Osteocyte (in vitro differentiated cells): ENCODE measurements around the gene PTPRG. TPM values are rescaled to one million over a fixed set of nuclear protein-coding genes. Genes with fewer than 3 reads are reported as not detected.

Source experiments
- DNase-seq: peaks from one replicate; pipeline ENCODE4 v3.0.0; 2021; ENCODE audit warnings: mixed read lengths; ENCODE audit not compliant: unreplicated experiment; ENCODE audit errors: extremely low spot score
- H3K27ac Mint-ChIP-seq: one replicate; pipeline ENCODE4 v1.8.0; 2021; ENCODE audit warnings: mild to moderate bottlenecking, mixed read lengths; ENCODE audit not compliant: unreplicated experiment
- H3K27me3 Mint-ChIP-seq: one replicate; pipeline ENCODE4 v1.8.0; 2021; ENCODE audit warnings: mixed read lengths; ENCODE audit not compliant: unreplicated experiment
- H3K36me3 Mint-ChIP-seq: one replicate; pipeline ENCODE4 v1.8.0; 2021; ENCODE audit warnings: mixed read lengths; ENCODE audit not compliant: unreplicated experiment
- H3K4me1 Mint-ChIP-seq: one replicate; pipeline ENCODE4 v1.8.0; 2021; ENCODE audit warnings: mixed read lengths; ENCODE audit not compliant: unreplicated experiment
- H3K4me3 Mint-ChIP-seq: one replicate; pipeline ENCODE4 v1.8.0; 2021; ENCODE audit warnings: mild to moderate bottlenecking, moderate library complexity, mixed read lengths; ENCODE audit not compliant: unreplicated experiment
- H3K9me3 Mint-ChIP-seq: one replicate; pipeline ENCODE4 v1.8.0; 2021; ENCODE audit warnings: mixed read lengths; ENCODE audit not compliant: unreplicated experiment
- total RNA-seq: library from RNA; stranded (reverse); gene quantifications from 2 replicates; pipeline ENCODE4 v1.2.1, GENCODE V29; 2021
- TF ChIP-seq, protein P1 (sequence below): fragments of 200-600 bp; sonication (generic); IDR thresholded peaks from 2 replicates; pipeline ENCODE4 v1.5.0; 2021; ENCODE audit warnings: antibody characterized with exemption, mild to moderate bottlenecking, moderate library complexity

PTPRG gene
- total RNA-seq, 1 donor from 2014 or later: 48.1 TPM

DNA sequence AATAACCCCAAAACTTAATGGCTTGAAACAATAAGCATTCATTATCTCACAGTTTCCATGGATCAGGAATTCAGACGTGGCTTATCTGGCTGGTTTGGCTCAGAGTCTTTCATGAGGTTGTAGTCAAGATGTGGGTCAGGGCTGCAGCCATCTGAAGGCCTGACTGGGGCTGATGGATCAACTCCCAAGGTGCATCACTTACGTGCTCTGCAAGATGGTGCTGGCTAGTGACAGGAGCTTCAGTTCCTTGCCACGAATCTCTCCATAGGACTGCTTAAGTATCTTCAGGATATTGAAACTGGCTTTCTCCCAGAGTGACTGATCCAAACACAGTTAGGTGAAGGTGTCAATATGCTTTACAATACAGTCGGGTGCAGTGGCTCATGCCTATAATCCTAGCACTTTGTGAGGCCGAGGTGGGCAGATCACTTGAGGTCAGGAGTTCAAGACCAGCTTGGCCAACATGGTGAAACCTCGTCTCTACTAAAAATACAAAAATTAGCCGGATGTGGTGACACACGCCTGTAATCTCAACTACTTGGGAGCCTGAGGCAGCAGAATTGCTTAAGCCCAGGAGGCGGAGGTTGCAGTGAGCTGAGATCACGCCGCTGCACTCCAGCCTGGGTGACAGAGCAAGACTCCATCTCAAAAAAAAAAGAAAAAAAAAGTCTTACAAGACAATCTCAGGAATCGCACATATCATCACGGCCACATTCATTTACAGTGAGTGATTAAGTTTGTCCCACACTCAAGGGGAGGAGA lies 28.5 kb upstream of the PTPRG start:
- Mint-ChIP-seq H3K27me3 (peaks cover 20% of the 10 kb centered on the region), H3K9me3 (no peaks in the 10 kb centered on the region)
- TF ChIP-seq, protein P1, sequence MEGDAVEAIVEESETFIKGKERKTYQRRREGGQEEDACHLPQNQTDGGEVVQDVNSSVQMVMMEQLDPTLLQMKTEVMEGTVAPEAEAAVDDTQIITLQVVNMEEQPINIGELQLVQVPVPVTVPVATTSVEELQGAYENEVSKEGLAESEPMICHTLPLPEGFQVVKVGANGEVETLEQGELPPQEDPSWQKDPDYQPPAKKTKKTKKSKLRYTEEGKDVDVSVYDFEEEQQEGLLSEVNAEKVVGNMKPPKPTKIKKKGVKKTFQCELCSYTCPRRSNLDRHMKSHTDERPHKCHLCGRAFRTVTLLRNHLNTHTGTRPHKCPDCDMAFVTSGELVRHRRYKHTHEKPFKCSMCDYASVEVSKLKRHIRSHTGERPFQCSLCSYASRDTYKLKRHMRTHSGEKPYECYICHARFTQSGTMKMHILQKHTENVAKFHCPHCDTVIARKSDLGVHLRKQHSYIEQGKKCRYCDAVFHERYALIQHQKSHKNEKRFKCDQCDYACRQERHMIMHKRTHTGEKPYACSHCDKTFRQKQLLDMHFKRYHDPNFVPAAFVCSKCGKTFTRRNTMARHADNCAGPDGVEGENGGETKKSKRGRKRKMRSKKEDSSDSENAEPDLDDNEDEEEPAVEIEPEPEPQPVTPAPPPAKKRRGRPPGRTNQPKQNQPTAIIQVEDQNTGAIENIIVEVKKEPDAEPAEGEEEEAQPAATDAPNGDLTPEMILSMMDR: no peak

DNA sequence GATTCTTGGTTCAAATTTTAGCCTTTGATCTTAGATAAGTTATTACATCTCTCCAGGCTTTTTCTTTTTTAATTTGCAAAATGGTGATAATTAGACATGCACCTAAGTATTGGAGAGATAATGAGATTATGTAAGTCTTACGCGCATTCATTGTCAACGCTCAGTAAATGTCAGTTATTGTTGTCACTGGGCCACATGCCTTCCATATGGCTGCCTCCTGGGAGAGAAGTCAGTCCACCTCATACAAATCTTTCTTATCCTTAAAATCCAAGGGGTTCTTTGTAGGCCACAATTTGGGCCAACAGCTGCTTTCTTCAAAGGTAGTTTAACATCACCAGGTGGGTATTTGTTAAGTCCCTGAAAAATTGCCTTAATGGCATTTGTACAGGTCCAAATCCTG lies 25.5 kb upstream of the PTPRG start:
- H3K27me3 Mint-ChIP-seq: peaks cover 20% of the 10 kb centered on the region
- TF ChIP-seq, protein P1: no peak
- no peak overlapping the region for H3K27ac Mint-ChIP-seq
- no peak for DNase-seq
- no peaks in the 10 kb centered on the region for H3K36me3 Mint-ChIP-seq
- no peaks in the 10 kb centered on the region for H3K9me3 Mint-ChIP-seq
- H3K4me1 Mint-ChIP-seq: peaks cover 10% of the 10 kb centered on the region
- H3K4me3 Mint-ChIP-seq: no peak overlapping the region

More for the DNA sequence above, 28.5 kb upstream of the PTPRG start:
- no peak for DNase-seq
- H3K27ac Mint-ChIP-seq: no peak overlapping the region
- H3K4me1 Mint-ChIP-seq: peaks cover 10% of the 10 kb centered on the region
- H3K36me3 Mint-ChIP-seq: no peaks in the 10 kb centered on the region
- no peak overlapping the region for H3K4me3 Mint-ChIP-seq

DNA sequence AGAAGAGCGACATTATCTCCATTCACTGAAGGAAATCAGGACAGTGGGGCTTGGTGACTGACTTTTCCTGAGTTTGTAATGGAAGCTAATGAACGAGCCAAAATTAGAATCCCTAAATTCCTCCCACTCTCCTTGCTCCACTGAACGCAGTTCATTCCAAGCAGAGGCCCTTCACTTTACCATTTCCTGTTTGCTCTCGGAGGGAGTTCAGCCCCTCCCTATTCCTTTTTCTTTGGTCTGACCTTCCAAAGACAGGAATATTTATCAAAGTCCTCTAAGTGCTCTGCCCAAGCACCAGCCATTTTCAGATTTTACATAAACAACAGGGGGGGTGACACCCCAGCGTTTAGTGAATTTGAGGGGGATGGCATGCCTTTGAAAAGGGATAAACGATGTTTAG lies 24.0 kb upstream of the PTPRG start:
- no peak overlapping the region for H3K27ac Mint-ChIP-seq
- peaks cover 10% of the 10 kb centered on the region for H3K4me1 Mint-ChIP-seq
- no peak overlapping the region for H3K4me3 Mint-ChIP-seq
- H3K36me3 Mint-ChIP-seq: no peaks in the 10 kb centered on the region
- H3K27me3 Mint-ChIP-seq: peaks cover 19% of the 10 kb centered on the region
- DNase-seq: no peak
- no peaks in the 10 kb centered on the region for H3K9me3 Mint-ChIP-seq
- TF ChIP-seq, protein P1: no peak

DNA sequence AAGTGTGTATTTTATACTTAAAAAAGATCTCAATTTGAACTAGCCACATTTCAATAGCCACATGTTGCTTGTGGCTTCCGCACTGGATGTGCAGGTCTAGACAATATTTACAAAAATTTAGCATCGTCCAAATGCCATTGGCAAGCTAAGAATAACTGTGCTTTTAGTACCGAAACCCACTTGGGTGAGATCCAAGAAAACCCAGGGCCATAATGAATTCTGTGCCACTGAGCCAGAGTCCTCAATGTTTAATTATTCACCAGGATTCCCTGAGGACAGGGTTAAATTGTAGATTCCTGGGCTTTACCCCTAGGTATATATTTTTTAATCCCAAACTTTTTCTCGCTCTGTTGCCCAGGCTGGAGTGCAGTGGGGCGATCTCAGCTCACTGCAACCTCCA lies 22.9 kb upstream of the PTPRG start:
- no peaks in the 10 kb centered on the region for H3K36me3 Mint-ChIP-seq

DNA sequence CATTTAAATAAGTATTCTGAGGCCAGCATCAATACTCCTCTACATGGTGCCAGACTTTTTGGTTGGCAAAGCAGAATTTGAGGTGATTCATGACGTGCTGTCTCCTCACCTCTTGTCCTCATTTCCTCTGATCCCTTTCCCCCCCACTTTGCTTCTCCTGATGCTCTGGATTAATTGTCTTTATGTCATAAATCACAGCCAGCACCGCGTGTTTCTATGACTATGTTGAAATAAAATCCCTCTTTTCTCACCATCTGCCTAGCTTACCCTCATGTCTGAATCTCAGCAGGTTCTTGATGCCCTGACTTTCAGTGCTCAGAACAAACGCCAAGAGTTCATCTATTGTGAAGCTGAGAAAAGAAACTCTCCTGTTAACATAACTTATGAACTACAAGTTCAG lies 19.7 kb upstream of the PTPRG start:
- H3K27me3 Mint-ChIP-seq: peaks cover 23% of the 10 kb centered on the region

More for the DNA sequence above, 22.9 kb upstream of the PTPRG start:
- DNase-seq: no peak
- Mint-ChIP-seq H3K27ac (no peak overlapping the region), H3K4me1 (peaks cover 10% of the 10 kb centered on the region), H3K4me3 (no peak overlapping the region), H3K9me3 (no peaks in the 10 kb centered on the region), H3K27me3 (peaks cover 19% of the 10 kb centered on the region)
- TF ChIP-seq, protein P1: no peak

More for the DNA sequence above, 19.7 kb upstream of the PTPRG start:
- TF ChIP-seq, protein P1: no peak
- no peaks in the 10 kb centered on the region for H3K9me3 Mint-ChIP-seq
- no peak overlapping the region for H3K4me3 Mint-ChIP-seq
- no peaks in the 10 kb centered on the region for H3K36me3 Mint-ChIP-seq
- no peak overlapping the region for H3K27ac Mint-ChIP-seq
- no peak for DNase-seq
- peaks cover 10% of the 10 kb centered on the region for H3K4me1 Mint-ChIP-seq
